Activated CD4-positive, alpha-beta T cell treated with anti-CD3 and anti-CD28 coated beads, Interleukin-2, amount 10 ng/mL, durations not matched to agents 7 days and 5 days (primary cell): ENCODE measurements around the gene GLB1L2. TPM values are rescaled to one million over a fixed set of nuclear protein-coding genes. Genes with fewer than 3 reads are reported as not detected.

ENCODE experiments used
- CTCF ChIA-PET: fragments of 350-600 bp; sonication (Branson Sonifier 250); formaldehyde crosslinking; loops from one replicate; lab custom pipeline; 2021; ENCODE audit warnings: antibody characterized with exemption; lab: Charles Lee
- POLR2A ChIA-PET: fragments of 350-600 bp; sonication (Branson Sonifier 250); formaldehyde crosslinking; loops from one replicate; lab custom pipeline; 2021; ENCODE audit warnings: antibody characterized with exemption; lab: Charles Lee
- DNase-seq: peaks from one replicate; pipeline ENCODE4 v3.0.0-alpha.2; 2020
- H3K27ac Mint-ChIP-seq: one replicate; pipeline ENCODE4 v1.8.0; 2021; ENCODE audit warnings: mild to moderate bottlenecking, moderate library complexity, mixed read lengths
- H3K27me3 Mint-ChIP-seq: one replicate; pipeline ENCODE4 v1.8.0; 2021; ENCODE audit warnings: mixed read lengths
- H3K36me3 Mint-ChIP-seq: one replicate; pipeline ENCODE4 v1.8.0; 2021; ENCODE audit warnings: low read depth, mixed read lengths
- H3K4me1 Mint-ChIP-seq: one replicate; pipeline ENCODE4 v1.8.0; 2021; ENCODE audit warnings: mixed read lengths
- H3K4me3 Mint-ChIP-seq: one replicate; pipeline ENCODE4 v1.8.0; 2021; ENCODE audit warnings: mild to moderate bottlenecking, moderate library complexity, mixed read lengths
- H3K9me3 Mint-ChIP-seq: one replicate; pipeline ENCODE4 v1.8.0; 2021; ENCODE audit warnings: mixed read lengths
- total RNA-seq, 2 experiments: library from RNA; stranded (reverse); gene quantifications; one replicate each; pipeline ENCODE4 v1.2.3, GENCODE V29; 2021

Gene GLB1L2
- total RNA-seq, 2 experiments from 2014 or later: 1.6 to 2.4 TPM

DNA sequence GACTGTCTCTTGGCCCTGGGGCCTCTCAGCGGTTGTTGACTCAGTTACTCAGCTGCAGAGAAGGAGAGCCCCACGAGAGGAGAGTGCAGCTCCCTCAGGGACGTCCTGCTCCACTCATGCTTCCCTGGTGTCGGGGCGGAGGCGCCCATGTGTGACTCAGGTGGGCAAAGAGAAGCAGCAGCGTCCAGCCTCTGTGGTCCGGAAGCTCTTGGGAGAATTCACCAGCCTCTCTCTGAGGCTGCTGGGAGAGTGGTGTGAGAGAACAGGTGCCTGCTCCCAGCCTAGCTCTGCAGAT is 25.7 kb downstream of the GLB1L2 start:
- H3K9me3 Mint-ChIP-seq: no peaks in the 10 kb centered on the region
- H3K27ac Mint-ChIP-seq: no peak overlapping the region
- ChIA-PET POLR2A (no interaction called here), CTCF (no interaction called here)
- no peaks in the 10 kb centered on the region for H3K36me3 Mint-ChIP-seq
- peaks cover 9% of the 10 kb centered on the region for H3K27me3 Mint-ChIP-seq
- peaks cover 22% of the 10 kb centered on the region for H3K4me1 Mint-ChIP-seq
- no peak for DNase-seq
- no peak overlapping the region for H3K4me3 Mint-ChIP-seq

DNA sequence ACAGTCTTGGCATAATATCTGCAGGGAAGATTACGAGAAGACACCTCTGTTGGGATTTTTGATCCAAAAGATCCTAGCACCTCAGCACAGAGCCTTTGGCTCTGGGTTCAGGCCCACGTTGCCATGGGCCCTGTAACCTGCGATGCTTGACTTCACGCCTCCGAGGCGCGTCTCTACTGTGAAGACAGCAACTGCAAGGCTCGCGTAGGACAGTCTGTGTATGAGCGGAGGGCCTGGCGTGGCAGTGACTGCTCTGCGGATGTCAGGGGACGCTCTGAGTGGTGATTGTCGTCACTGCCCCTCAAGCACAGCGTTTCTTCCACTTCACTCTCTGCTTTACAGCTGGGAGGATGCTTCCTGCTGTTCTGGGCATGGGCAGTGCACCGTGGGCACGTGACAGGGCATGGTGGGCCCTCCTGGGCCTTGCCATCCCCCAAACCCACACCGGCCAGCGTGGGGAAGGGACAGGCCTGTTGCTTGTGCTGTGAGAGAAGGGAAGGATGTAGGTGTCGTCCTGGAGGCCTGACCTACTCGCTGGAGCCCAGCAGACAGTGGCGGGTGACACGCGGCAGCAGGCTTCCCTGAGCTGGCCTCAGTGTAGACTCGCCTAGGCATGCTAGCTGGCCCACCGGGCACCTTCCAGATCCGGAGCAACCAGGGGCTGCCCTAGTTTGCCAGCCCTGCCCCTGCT is 26.5 kb downstream of the GLB1L2 start:
- Mint-ChIP-seq H3K27ac (no peak overlapping the region), H3K27me3 (peaks cover 9% of the 10 kb centered on the region), H3K9me3 (no peaks in the 10 kb centered on the region), H3K4me1 (peaks cover 22% of the 10 kb centered on the region), H3K36me3 (no peaks in the 10 kb centered on the region), H3K4me3 (no peak overlapping the region)
- CTCF ChIA-PET: interaction anchor here (1.0 to 1.4 kb wide), 2 partner anchors 10 to 82 kb away, joined by 4 to 5 read pairs; partner anchors contain the start of gene GLB1L3
- DNase-seq: no peak
- POLR2A ChIA-PET: no interaction called here

DNA sequence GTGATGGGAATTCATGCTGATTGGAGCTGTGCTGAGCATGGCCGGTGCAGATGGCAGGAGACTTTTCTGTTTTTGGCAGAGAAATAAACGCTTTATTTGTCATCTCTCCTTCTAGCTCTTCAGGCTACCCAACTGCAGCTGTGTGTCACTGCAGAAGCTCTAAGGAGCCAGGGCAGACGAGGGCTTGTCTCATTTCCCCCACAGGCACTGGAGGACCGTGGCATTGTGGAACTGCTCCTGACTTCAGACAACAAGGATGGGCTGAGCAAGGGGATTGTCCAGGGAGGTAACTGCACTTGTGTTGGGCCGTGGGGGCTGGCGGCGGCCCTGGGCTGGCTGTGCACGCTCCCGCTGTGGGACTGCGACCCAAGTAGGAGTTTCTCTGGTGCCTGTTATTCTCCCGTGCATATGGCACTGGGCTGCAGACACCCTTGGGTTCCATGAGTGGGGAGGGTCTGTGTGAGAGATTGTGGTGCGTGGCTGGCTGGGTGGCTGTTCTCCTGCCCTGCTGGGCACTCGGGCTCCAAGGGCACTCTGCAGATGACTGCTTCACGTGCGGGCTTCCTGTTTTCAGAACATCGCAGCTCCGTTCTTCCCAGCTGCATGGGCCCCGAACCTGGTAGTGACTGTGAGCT is 27.2 kb downstream of the GLB1L2 start:
- POLR2A ChIA-PET: no interaction called here
- Mint-ChIP-seq H3K4me1 (peaks cover 22% of the 10 kb centered on the region), H3K27me3 (peaks cover 9% of the 10 kb centered on the region), H3K36me3 (no peaks in the 10 kb centered on the region), H3K4me3 (no peak overlapping the region), H3K27ac (no peak overlapping the region), H3K9me3 (no peaks in the 10 kb centered on the region)
- CTCF ChIA-PET: interaction anchor here (1.0 to 1.6 kb wide), 4 partner anchors 9 to 83 kb away, joined by 3 to 6 read pairs (median 4); partner anchors contain the start of gene GLB1L3
- no peak for DNase-seq

DNA sequence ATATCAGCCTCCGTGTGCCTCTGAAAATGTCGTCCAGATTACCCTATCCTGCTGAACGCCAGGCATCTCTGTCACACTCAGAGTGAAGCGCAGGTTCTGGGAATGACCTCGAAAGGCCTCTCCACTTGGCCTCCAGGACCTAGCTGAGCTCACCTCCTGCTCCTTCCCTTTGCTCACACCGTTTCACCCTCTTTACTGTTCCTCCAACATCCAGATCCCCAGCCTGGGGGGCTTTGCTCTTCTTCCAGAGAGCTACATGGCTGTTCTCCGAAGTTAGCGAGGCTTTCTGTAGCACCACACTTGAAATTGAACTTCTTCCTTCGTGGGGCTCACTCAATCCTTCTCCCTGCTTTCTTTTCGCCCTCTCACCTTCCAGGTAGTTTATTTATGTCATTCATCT is 27.9 kb downstream of the GLB1L2 start:
- no peaks in the 10 kb centered on the region for H3K9me3 Mint-ChIP-seq
- ChIA-PET POLR2A (no interaction called here), CTCF (interaction anchor here (1.0 to 1.6 kb wide), 2 partner anchors 9 to 16 kb away, joined by 3 to 6 read pairs; no protein-coding TSS in a partner anchor)
- DNase-seq: no peak
- H3K4me1 Mint-ChIP-seq: peaks cover 22% of the 10 kb centered on the region
- no peaks in the 10 kb centered on the region for H3K36me3 Mint-ChIP-seq
- H3K27me3 Mint-ChIP-seq: peaks cover 9% of the 10 kb centered on the region
- no peak overlapping the region for H3K4me3 Mint-ChIP-seq
- peak overlapping the region; percentile 48 for H3K27ac Mint-ChIP-seq

DNA sequence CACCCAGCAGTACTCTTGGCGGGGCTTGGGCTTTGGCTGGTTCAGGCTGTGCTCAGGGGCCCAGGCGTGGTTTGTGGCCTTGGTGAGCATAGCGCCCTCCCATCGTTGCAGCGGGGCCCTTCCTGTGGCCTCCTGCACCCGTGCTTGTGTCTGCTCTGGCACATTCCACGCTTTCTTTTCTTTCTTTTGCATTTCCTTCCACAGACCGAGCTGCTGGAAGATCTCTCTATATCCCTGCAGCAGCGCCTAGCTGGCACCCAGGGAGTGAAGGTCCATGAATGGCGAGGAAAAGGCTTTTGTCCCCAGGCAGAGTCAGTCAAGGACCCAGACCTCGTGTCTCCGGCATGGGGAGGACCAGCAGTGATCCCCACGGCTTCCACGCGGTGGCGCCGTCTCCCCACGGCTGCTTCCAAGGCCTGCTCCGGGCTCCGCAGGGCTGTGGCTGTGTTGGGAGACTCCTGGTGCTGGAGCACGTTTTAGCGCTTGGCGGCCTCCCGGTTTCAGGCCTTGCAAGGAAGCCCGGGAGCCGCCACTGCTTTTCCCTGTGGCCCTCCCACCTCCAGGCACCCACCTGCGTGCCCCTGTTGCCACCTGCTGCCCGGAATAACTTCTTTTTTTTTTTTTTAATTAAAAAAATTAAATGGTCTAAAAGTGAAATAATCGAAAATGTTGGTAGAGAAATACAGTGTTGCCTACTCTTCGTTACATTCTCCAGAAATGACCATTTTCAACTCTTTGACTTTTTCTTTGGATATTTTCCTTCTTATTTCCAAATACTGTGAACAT is 28.5 kb downstream of the GLB1L2 start:
- CTCF ChIA-PET: interaction anchor here (1.0 to 1.6 kb wide), 2 partner anchors 10 to 17 kb away, joined by 3 to 6 read pairs; no protein-coding TSS in a partner anchor
- H3K4me3 Mint-ChIP-seq: no peak overlapping the region
- H3K27me3 Mint-ChIP-seq: peaks cover 5% of the 10 kb centered on the region
- no peaks in the 10 kb centered on the region for H3K36me3 Mint-ChIP-seq
- peak overlapping the region; percentile 48 for H3K27ac Mint-ChIP-seq
- peak; percentile 81 for DNase-seq
- no peaks in the 10 kb centered on the region for H3K9me3 Mint-ChIP-seq
- POLR2A ChIA-PET: no interaction called here
- peaks cover 22% of the 10 kb centered on the region for H3K4me1 Mint-ChIP-seq

GRCh38 chr11:134361661-134362060 is 29.9 kb downstream of the GLB1L2 start:
- H3K27ac Mint-ChIP-seq: no peak overlapping the region
- ChIA-PET POLR2A (no interaction called here), CTCF (no interaction called here)
- H3K27me3 Mint-ChIP-seq: peaks cover 5% of the 10 kb centered on the region
- H3K4me1 Mint-ChIP-seq: peaks cover 22% of the 10 kb centered on the region
- H3K36me3 Mint-ChIP-seq: no peaks in the 10 kb centered on the region
- no peak for DNase-seq
- H3K4me3 Mint-ChIP-seq: no peak overlapping the region
- H3K9me3 Mint-ChIP-seq: no peaks in the 10 kb centered on the region

DNA sequence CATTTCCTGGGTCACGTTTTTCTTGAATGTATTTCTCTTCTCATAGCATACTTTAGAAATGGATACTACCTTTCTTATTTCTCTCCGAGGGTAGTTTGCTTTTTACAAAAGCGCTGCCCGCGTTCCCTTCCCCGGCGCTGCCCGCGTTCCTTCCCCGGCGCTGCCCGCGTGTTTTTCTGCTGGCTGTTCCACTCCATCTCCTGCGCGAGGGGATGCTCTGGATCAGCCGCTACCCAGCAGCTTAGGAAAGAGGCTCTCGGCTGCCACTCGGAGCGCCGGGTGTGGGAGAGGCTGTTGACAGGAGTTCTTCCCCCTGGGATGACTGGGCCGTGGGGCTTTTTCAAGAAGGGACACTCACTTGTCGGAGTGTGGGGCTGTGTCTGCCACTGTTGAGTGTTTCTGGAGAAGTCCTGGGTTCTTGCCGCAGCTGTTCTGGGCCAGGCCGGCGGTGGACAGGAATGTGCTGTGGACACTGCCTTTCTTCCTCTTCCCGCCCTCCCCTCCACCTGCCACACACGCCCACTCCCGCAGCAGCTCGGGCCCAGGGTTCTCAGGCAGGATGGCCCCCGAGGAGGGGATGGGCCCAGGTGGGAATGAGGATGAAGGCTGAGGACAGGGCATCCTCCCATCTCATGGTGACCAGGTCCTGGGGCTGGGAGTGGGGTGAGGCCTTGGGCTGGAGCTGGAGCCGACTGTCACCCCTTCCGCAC is 30.6 kb downstream of the GLB1L2 start:
- Mint-ChIP-seq H3K4me3 (no peak overlapping the region), H3K4me1 (peaks cover 22% of the 10 kb centered on the region), H3K9me3 (no peaks in the 10 kb centered on the region), H3K27me3 (peaks cover 5% of the 10 kb centered on the region), H3K36me3 (no peaks in the 10 kb centered on the region), H3K27ac (no peak overlapping the region)
- ChIA-PET POLR2A (no interaction called here), CTCF (no interaction called here)
- no peak for DNase-seq

DNA sequence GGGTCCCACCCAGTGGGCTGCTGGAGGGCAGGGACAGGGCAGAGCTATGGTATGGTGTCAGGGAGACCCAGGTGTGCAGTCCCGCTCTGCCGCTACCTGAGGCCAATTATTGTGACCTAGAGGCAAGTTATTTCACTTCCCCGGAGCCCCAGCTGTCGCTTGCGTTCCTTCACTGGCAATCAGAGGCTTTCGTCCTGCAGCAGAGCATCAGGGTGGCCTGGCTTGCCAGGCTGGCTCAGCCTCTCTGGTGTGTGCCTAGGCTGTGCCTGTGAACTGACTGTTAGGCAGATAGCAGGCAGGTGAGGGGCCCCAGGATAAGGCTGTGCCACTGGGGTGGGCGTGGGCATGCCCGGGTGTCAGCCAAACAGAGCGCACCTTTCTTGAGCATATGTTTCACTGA is 31.4 kb downstream of the GLB1L2 start:
- Mint-ChIP-seq H3K4me1 (peaks cover 22% of the 10 kb centered on the region), H3K27me3 (peaks cover 5% of the 10 kb centered on the region), H3K36me3 (no peaks in the 10 kb centered on the region), H3K9me3 (no peaks in the 10 kb centered on the region), H3K4me3 (no peak overlapping the region), H3K27ac (no peak overlapping the region)
- DNase-seq: no peak
- CTCF ChIA-PET: no interaction called here
- POLR2A ChIA-PET: no interaction called here

GRCh38 chr11:134363592-134363991 is 31.8 kb downstream of the GLB1L2 start:
- CTCF ChIA-PET: no interaction called here
- Mint-ChIP-seq H3K27me3 (peaks cover 5% of the 10 kb centered on the region), H3K4me3 (no peak overlapping the region), H3K36me3 (no peaks in the 10 kb centered on the region), H3K4me1 (peaks cover 22% of the 10 kb centered on the region), H3K9me3 (no peaks in the 10 kb centered on the region), H3K27ac (no peak overlapping the region)
- POLR2A ChIA-PET: no interaction called here
- DNase-seq: no peak

GRCh38 chr11:134364261-134364660 is 32.5 kb downstream of the GLB1L2 start:
- H3K27me3 Mint-ChIP-seq: peaks cover 5% of the 10 kb centered on the region
- no peak overlapping the region for H3K4me3 Mint-ChIP-seq
- CTCF ChIA-PET: no interaction called here
- peaks cover 22% of the 10 kb centered on the region for H3K4me1 Mint-ChIP-seq
- no peaks in the 10 kb centered on the region for H3K9me3 Mint-ChIP-seq
- H3K36me3 Mint-ChIP-seq: no peaks in the 10 kb centered on the region
- POLR2A ChIA-PET: no interaction called here
- H3K27ac Mint-ChIP-seq: no peak overlapping the region
- DNase-seq: no peak

DNA sequence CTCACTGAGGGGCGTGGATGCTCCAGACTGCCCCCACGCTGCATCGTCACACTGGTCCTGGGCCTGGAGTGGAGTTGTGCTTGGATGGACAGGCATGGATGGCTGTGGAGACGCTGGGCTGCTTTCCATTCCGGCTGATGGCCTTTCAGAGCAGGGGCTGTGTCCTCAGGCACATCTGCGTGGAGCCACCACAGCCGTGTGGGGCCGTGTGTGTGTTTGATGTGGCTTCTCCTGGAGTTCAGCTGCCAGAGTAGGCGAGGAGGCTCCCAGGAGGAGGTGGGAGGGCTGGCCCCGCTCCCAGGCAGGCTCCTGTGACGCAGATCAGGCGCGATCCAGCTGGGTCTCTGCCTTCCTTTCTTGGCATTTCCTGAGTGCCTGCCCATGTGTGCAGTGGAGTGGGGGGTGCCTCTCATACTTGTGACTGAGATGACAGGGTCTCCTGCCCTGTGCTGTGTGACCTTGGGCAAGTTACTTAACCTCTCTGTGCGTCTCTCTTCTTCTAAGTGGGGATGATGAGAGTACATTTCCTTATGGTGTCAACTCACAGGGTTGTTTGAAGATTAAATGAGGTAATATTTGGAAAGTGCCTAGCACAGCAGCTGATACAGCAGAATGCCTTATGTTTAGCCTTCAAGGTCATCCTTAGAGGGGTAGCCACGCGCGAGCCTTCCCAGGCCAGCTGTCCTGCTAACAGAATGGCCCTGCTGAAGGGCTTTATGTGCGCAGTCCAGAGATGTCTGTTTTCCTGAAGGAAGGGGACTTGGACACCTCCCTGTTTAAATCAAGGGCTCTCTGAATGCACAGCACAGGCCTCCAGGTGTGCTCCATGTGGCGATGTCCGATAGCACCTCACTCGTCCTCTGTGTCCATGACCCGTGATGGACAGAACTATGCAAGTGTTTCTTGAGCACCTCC is 33.5 kb downstream of the GLB1L2 start:
- H3K4me3 Mint-ChIP-seq: no peak overlapping the region
- no peaks in the 10 kb centered on the region for H3K36me3 Mint-ChIP-seq
- CTCF ChIA-PET: no interaction called here
- H3K4me1 Mint-ChIP-seq: peaks cover 14% of the 10 kb centered on the region
- H3K27me3 Mint-ChIP-seq: peaks cover 5% of the 10 kb centered on the region
- no peak overlapping the region for H3K27ac Mint-ChIP-seq
- no peaks in the 10 kb centered on the region for H3K9me3 Mint-ChIP-seq
- POLR2A ChIA-PET: no interaction called here
- DNase-seq: no peak

GRCh38 chr11:134366254-134366653 is 34.5 kb downstream of the GLB1L2 start:
- H3K27me3 Mint-ChIP-seq: peaks cover 4% of the 10 kb centered on the region
- no peaks in the 10 kb centered on the region for H3K9me3 Mint-ChIP-seq
- ChIA-PET CTCF (no interaction called here), POLR2A (no interaction called here)
- H3K4me3 Mint-ChIP-seq: no peak overlapping the region
- no peak overlapping the region for H3K27ac Mint-ChIP-seq
- H3K4me1 Mint-ChIP-seq: peaks cover 9% of the 10 kb centered on the region
- DNase-seq: no peak
- no peaks in the 10 kb centered on the region for H3K36me3 Mint-ChIP-seq
